PC-9 (cell line): ENCODE results near the gene STOX1.

Source experiments
- EZH2 ChIP-seq: fragments of 200-600 bp; sonication (generic); IDR thresholded peaks from 2 replicates; pipeline ENCODE4 v1.8.0; 2017; ENCODE audit warnings: antibody characterized with exemption, low read depth
- TF ChIP-seq, protein P1 (sequence below): fragments of 200-600 bp; sonication (generic); conservative IDR thresholded peaks from 2 replicates; pipeline ENCODE4 v1.6.1; 2017; ENCODE audit warnings: mixed run types, antibody characterized with exemption, mild to moderate bottlenecking, moderate library complexity

DNA sequence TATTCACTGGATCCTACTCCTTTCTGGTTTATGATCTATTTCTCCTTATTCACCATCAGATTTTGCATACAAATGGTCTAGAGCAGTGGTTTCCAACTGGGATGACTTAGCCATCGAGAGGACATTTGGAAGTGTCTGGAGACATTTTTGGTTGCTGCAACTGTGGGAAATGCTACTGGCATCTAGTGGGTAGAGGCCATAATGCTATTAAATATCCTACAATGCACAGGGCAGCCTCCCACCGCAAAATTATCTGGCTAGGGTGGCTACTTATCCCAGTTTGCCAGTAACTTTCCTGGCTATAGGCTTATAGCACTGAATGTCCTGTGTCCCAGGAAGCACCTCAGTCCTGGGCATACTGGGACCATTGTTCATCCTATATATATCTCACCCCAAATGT is 52.3 kb downstream of the STOX1 start:
- TF ChIP-seq, protein P1, sequence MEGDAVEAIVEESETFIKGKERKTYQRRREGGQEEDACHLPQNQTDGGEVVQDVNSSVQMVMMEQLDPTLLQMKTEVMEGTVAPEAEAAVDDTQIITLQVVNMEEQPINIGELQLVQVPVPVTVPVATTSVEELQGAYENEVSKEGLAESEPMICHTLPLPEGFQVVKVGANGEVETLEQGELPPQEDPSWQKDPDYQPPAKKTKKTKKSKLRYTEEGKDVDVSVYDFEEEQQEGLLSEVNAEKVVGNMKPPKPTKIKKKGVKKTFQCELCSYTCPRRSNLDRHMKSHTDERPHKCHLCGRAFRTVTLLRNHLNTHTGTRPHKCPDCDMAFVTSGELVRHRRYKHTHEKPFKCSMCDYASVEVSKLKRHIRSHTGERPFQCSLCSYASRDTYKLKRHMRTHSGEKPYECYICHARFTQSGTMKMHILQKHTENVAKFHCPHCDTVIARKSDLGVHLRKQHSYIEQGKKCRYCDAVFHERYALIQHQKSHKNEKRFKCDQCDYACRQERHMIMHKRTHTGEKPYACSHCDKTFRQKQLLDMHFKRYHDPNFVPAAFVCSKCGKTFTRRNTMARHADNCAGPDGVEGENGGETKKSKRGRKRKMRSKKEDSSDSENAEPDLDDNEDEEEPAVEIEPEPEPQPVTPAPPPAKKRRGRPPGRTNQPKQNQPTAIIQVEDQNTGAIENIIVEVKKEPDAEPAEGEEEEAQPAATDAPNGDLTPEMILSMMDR, result no peak
- TF ChIP-seq EZH2, result no peak
